ENCODE data around the gene CCDC40. TPM values are rescaled to one million over a fixed set of nuclear protein-coding genes. Genes with fewer than 3 reads are reported as not detected.
A peak's percentile ranks its signal among the peaks of the same experiment; 100 is the strongest.

CCDC40 gene
- total RNA-seq, 2 donors from 2014 or later, result 2.9 to 13.5 TPM

DNA sequence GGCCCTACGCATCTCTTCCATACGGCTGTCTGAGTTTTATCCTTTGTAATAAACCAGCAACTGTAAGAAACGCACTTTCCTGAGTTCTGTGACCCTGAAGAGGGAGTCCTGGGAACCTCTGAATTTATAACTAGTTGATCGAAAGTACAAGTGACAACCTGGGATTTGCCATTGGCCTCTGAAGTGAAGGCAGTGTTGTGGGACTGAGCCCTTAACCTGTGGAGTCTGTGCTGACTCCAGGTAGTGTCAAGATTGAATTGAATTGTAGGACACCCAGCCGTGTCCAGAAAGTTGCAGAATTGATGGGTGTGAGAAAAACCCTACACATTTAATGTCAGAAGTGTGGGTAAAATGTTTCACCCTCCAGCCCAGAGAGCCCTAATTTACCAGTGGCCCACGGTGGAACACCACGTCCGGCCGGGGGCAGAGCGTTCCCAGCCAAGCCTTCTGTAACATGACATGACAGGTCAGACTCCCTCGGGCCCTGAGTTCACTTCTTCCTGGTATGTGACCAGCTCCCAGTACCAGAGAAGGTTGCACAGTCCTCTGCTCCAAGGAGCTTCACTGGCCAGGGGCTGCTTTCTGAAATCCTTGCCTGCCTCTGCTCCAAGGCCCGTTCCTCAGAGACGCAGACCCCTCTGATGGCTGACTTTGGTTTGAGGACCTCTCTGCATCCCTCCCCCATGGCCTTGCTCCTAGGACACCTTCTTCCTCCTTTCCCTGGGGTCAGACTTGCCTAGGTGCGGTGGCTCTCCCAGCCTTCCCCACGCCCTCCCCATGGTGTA lies 66.4 kb downstream of the CCDC40 start:
- H3K4me3 ChIP-seq, result no peak overlapping the region
- H3K4me1 ChIP-seq, result peaks cover 10% of the 10 kb centered on the region
- DNase-seq (no peak), ATAC-seq (no peak)
- TF ChIP-seq, protein P1, sequence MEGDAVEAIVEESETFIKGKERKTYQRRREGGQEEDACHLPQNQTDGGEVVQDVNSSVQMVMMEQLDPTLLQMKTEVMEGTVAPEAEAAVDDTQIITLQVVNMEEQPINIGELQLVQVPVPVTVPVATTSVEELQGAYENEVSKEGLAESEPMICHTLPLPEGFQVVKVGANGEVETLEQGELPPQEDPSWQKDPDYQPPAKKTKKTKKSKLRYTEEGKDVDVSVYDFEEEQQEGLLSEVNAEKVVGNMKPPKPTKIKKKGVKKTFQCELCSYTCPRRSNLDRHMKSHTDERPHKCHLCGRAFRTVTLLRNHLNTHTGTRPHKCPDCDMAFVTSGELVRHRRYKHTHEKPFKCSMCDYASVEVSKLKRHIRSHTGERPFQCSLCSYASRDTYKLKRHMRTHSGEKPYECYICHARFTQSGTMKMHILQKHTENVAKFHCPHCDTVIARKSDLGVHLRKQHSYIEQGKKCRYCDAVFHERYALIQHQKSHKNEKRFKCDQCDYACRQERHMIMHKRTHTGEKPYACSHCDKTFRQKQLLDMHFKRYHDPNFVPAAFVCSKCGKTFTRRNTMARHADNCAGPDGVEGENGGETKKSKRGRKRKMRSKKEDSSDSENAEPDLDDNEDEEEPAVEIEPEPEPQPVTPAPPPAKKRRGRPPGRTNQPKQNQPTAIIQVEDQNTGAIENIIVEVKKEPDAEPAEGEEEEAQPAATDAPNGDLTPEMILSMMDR (IDR thresholded peaks at IDR 0.05), result no peak
- no peak for TF ChIP-seq POLR2A (IDR thresholded peaks at IDR 0.05)
- H3K9me3 ChIP-seq, result no peaks in the 10 kb centered on the region
- H3K27me3 ChIP-seq, result no peaks in the 10 kb centered on the region
- no peak overlapping the region for H3K27ac ChIP-seq
- H3K36me3 ChIP-seq (replicated peaks in 1 of 2; ENCODE audit: insufficient read depth in 1 of 2, low read depth in 2 of 2), result no peaks in the 10 kb centered on the region
- intact Hi-C loops (cut with DNase I), result no loop called here
- 86 to 87% methylated on average over 15 of the region's 15 CpGs for WGBS, 2 donors

DNA sequence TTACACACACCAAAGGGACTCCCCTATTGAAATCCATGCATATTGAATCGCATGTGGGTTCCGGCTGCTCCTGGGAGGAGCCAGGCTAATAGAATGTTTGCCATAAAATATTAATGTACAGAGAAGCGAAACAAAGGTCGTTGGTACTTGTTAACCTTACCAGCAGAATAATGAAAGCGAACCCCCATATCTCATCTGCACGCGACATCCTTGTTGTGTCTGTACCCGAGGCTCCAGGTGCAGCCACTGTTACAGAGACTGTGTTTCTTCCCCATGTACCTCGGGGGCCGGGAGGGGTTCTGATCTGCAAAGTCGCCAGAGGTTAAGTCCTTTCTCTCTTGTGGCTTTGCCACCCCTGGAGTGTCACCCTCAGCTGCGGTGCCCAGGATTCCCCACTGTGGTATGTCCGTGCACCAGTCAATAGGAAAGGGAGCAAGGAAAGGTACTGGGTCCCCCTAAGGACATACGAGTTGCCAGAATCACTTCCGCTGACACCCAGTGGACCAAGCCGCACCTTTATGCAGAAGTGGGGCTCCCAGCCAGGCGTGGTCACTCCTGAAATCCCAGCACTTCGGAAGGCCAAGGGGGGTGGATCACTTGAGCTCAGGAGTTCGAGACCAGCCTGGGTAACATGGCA lies 67.1 kb downstream of the CCDC40 start:
- no peak for TF ChIP-seq POLR2A (IDR thresholded peaks at IDR 0.05)
- TF ChIP-seq, protein P1 (IDR thresholded peaks at IDR 0.05), result no peak
- no peak for ATAC-seq
- Histone ChIP-seq H3K27ac (no peak overlapping the region), H3K4me1 (peaks cover 10% of the 10 kb centered on the region), H3K9me3 (no peaks in the 10 kb centered on the region), H3K4me3 (no peak overlapping the region), H3K27me3 (no peaks in the 10 kb centered on the region), H3K36me3 (replicated peaks in 1 of 2; ENCODE audit: insufficient read depth in 1 of 2, low read depth in 2 of 2) (no peaks in the 10 kb centered on the region)
- WGBS, 2 donors, result 84 to 88% methylated on average over 16 to 19 of the region's 19 CpGs
- intact Hi-C loops (cut with DNase I), result no loop called here
- DNase-seq, result no peak

DNA sequence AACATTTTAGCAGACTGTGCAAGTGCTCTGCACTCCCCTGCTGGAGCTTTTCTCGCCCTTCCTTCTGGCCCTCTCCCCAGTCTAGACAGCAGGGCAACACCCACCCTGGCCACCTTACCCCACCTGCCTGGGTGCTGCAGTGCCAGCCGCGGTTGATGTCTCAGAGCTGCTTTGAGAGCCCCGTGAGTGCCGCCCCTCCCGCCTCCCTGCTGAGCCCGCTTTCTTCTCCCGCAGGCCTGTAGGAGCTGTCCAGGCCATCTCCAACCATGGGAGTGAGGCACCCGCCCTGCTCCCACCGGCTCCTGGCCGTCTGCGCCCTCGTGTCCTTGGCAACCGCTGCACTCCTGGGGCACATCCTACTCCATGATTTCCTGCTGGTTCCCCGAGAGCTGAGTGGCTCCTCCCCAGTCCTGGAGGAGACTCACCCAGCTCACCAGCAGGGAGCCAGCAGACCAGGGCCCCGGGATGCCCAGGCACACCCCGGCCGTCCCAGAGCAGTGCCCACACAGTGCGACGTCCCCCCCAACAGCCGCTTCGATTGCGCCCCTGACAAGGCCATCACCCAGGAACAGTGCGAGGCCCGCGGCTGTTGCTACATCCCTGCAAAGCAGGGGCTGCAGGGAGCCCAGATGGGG lies 68.0 kb downstream of the CCDC40 start:
- 64 to 73% methylated on average over 9 to 26 of the region's 26 CpGs for WGBS, 2 donors
- Histone ChIP-seq H3K36me3 (replicated peaks in 1 of 2; ENCODE audit: insufficient read depth in 1 of 2, low read depth in 2 of 2) (no peaks in the 10 kb centered on the region), H3K4me1 (peaks cover 10% of the 10 kb centered on the region), H3K27ac (no peak overlapping the region), H3K9me3 (no peaks in the 10 kb centered on the region), H3K4me3 (no peak overlapping the region), H3K27me3 (no peaks in the 10 kb centered on the region)
- intact Hi-C loops (cut with DNase I), result no loop called here
- DNase-seq (peak in 1 of 4 donors; percentile 39), ATAC-seq (no peak)
- TF ChIP-seq, protein P1 (IDR thresholded peaks at IDR 0.05), result no peak
- no peak for TF ChIP-seq POLR2A (IDR thresholded peaks at IDR 0.05)

DNA sequence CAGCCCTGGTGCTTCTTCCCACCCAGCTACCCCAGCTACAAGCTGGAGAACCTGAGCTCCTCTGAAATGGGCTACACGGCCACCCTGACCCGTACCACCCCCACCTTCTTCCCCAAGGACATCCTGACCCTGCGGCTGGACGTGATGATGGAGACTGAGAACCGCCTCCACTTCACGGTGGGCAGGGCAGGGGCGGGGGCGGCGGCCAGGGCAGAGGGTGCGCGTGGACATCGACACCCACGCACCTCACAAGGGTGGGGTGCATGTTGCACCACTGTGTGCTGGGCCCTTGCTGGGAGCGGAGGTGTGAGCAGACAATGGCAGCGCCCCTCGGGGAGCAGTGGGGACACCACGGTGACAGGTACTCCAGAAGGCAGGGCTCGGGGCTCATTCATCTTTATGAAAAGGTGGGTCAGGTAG lies 68.5 kb downstream of the CCDC40 start:
- intact Hi-C loops (cut with DNase I), result no loop called here
- ATAC-seq (no peak), DNase-seq (no peak)
- Histone ChIP-seq H3K27me3 (no peaks in the 10 kb centered on the region), H3K36me3 (replicated peaks in 1 of 2; ENCODE audit: insufficient read depth in 1 of 2, low read depth in 2 of 2) (no peaks in the 10 kb centered on the region), H3K4me1 (peaks cover 10% of the 10 kb centered on the region), H3K4me3 (no peak overlapping the region), H3K27ac (no peak overlapping the region), H3K9me3 (no peaks in the 10 kb centered on the region)
- no peak for TF ChIP-seq POLR2A (IDR thresholded peaks at IDR 0.05)
- TF ChIP-seq, protein P1 (IDR thresholded peaks at IDR 0.05), result no peak
- WGBS, 2 donors, result 81 to 84% methylated on average over 16 to 18 of the region's 18 CpGs

All from body of pancreas (tissue), 4 donors.